Osteocyte (in vitro differentiated cells): ENCODE results near the gene RSPO3. TPM values are rescaled to one million over a fixed set of nuclear protein-coding genes. Genes with fewer than 3 reads are reported as not detected.

Source experiments
- DNase-seq: peaks from one replicate; pipeline ENCODE4 v3.0.0; 2021; ENCODE audit warnings: mixed read lengths; ENCODE audit not compliant: unreplicated experiment; ENCODE audit errors: extremely low spot score
- H3K27ac Mint-ChIP-seq: one replicate; pipeline ENCODE4 v1.8.0; 2021; ENCODE audit warnings: mild to moderate bottlenecking, mixed read lengths; ENCODE audit not compliant: unreplicated experiment
- H3K27me3 Mint-ChIP-seq: one replicate; pipeline ENCODE4 v1.8.0; 2021; ENCODE audit warnings: mixed read lengths; ENCODE audit not compliant: unreplicated experiment
- H3K36me3 Mint-ChIP-seq: one replicate; pipeline ENCODE4 v1.8.0; 2021; ENCODE audit warnings: mixed read lengths; ENCODE audit not compliant: unreplicated experiment
- H3K4me1 Mint-ChIP-seq: one replicate; pipeline ENCODE4 v1.8.0; 2021; ENCODE audit warnings: mixed read lengths; ENCODE audit not compliant: unreplicated experiment
- H3K4me3 Mint-ChIP-seq: one replicate; pipeline ENCODE4 v1.8.0; 2021; ENCODE audit warnings: mild to moderate bottlenecking, moderate library complexity, mixed read lengths; ENCODE audit not compliant: unreplicated experiment
- H3K9me3 Mint-ChIP-seq: one replicate; pipeline ENCODE4 v1.8.0; 2021; ENCODE audit warnings: mixed read lengths; ENCODE audit not compliant: unreplicated experiment
- CTCF ChIP-seq: fragments of 200-600 bp; sonication (generic); IDR thresholded peaks from 2 replicates; pipeline ENCODE4 v1.5.0; 2021; ENCODE audit warnings: antibody characterized with exemption, mild to moderate bottlenecking, moderate library complexity
- total RNA-seq: library from RNA; stranded (reverse); gene quantifications from 2 replicates; pipeline ENCODE4 v1.2.1, GENCODE V29; 2021

RSPO3 gene
- total RNA-seq, 1 donor from 2014 or later, result 4.5 TPM

DNA sequence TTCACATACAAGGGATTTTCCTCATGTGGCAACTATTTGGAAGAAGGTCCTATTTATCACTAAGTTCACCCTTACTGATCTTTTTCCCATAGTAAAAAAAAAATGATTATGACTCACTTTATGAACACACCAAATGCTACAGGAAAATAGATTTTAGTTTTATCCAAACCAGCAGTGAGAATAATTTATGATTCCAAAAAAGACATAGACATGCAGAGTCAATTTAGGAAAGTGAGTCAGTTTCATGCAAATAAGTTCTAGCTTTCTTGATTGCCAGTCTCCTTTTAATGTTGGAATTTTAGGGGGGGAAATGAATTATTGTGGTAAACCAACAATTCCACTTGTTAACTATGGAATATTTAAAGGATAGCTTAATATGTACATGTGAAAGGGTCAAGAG lies 84.2 kb downstream of the RSPO3 start:
- no peaks in the 10 kb centered on the region for H3K9me3 Mint-ChIP-seq
- peaks cover 1% of the 10 kb centered on the region for H3K27me3 Mint-ChIP-seq
- no peak for DNase-seq
- no peaks in the 10 kb centered on the region for H3K36me3 Mint-ChIP-seq
- no peak overlapping the region for H3K4me3 Mint-ChIP-seq
- no peak for TF ChIP-seq CTCF
- H3K27ac Mint-ChIP-seq, result no peak overlapping the region
- H3K4me1 Mint-ChIP-seq, result peaks cover 1% of the 10 kb centered on the region

DNA sequence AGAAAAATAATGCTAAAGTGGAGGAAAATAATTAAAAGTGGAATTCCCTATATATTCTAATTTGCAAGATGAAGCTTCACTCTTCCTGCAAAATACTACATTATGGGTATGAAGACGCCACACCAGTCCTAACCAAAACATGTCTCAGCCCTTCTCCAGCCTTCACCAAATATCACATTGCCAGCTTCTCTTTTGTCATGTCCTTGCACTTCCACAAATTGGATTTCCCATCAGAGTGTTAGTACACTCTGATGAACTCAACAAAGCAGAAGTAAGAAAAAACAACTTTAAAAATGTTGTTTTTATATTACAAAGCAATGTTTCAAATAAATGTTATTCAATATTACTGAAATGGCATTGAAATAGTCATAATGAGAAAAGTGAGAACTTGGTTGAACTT lies 85.8 kb downstream of the RSPO3 start:
- Mint-ChIP-seq H3K27ac (no peak overlapping the region), H3K4me1 (peaks cover 1% of the 10 kb centered on the region), H3K9me3 (no peaks in the 10 kb centered on the region), H3K27me3 (peaks cover 9% of the 10 kb centered on the region), H3K4me3 (no peak overlapping the region), H3K36me3 (no peaks in the 10 kb centered on the region)
- DNase-seq, result no peak
- TF ChIP-seq CTCF, result no peak

DNA sequence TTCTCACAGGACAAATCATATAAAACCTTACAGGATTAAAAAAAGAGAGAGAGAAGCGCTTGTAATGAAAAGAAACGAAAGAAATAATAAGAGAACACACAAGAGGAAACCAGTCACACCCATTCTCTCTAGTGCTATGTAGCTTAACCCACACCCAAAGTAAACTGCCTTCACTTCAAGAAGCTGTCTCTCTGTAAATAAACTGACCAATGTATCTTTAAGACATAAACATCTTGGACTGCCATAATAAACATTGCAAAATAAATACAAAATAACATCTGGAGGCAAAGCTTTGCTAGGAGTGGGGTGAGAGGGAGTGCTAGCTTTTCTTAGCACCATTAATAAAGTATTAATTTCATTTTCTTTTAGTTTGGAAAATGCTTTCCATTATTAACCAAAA lies 86.6 kb downstream of the RSPO3 start:
- Mint-ChIP-seq H3K9me3 (no peaks in the 10 kb centered on the region), H3K4me1 (peaks cover 1% of the 10 kb centered on the region), H3K36me3 (no peaks in the 10 kb centered on the region), H3K27ac (no peak overlapping the region), H3K4me3 (no peak overlapping the region), H3K27me3 (peaks cover 9% of the 10 kb centered on the region)
- TF ChIP-seq CTCF, result no peak
- no peak for DNase-seq

DNA sequence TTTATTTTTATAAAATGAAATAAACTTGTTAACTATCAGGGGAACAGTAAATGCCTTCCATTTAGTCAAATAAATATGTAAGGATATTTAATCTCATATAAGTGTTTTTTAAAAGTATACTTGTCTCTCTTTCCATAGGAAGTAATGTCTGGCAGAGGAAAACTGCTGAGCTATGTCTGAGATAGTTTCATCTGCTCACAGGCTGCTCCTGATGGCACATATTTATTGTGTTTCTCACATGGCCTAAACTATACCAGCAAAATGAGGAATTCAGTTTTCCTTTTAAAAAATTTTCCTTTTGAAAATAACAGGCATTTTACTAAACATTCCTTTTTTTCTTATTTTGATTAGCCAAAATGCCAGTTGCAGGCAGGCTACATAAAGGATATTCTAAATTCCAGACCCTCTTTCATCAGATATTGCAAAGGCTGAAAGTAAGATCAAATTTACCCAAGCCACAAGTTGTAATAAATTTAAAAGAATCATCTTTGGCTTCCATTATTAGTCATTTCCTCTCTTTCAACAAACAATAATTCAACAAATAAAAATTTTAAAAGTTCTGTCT lies 88.1 kb downstream of the RSPO3 start:
- peaks cover 9% of the 10 kb centered on the region for H3K27me3 Mint-ChIP-seq
- no peaks in the 10 kb centered on the region for H3K9me3 Mint-ChIP-seq
- no peak overlapping the region for H3K27ac Mint-ChIP-seq
- H3K36me3 Mint-ChIP-seq, result no peaks in the 10 kb centered on the region
- H3K4me3 Mint-ChIP-seq, result no peak overlapping the region
- no peak for TF ChIP-seq CTCF
- H3K4me1 Mint-ChIP-seq, result no peaks in the 10 kb centered on the region
- DNase-seq, result no peak

DNA sequence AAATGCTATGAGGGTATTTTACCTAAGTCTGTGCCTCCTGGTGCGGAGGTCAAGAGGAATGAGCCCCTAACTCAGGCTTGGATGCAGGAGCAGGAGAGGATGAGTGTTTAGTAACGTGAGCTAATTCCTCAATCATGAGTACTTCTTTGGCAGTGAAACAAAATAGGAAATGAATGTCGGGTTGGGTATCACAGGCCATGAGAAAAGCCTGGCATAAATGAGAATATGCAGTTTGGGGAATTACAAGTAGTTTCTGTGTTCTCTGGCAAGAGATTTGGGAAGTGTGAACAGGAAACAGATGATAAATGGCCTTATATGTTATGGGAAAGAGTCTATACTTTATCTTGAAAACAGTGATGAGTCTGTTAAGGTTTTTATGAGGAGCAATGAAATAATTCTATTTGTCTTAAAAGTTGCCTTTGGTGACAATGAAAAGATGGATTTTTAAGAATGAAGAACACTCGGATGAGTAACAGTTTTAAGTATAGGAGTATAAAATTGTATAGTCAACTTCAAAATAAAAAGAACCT lies 89.2 kb downstream of the RSPO3 start:
- TF ChIP-seq CTCF, result no peak
- H3K4me3 Mint-ChIP-seq, result no peak overlapping the region
- H3K4me1 Mint-ChIP-seq, result no peaks in the 10 kb centered on the region
- no peaks in the 10 kb centered on the region for H3K9me3 Mint-ChIP-seq
- H3K27ac Mint-ChIP-seq, result no peak overlapping the region
- no peak for DNase-seq
- H3K27me3 Mint-ChIP-seq, result peaks cover 9% of the 10 kb centered on the region
- H3K36me3 Mint-ChIP-seq, result no peaks in the 10 kb centered on the region
